Large intestine (tissue), 3 donors: ENCODE data around the gene TGIF2. TPM values are rescaled to one million over a fixed set of nuclear protein-coding genes. Genes with fewer than 3 reads are reported as not detected.
A peak's percentile ranks its signal among the peaks of the same experiment; 100 is the strongest.

Source experiments
- DNase-seq, 2 donors: peaks; one replicate each; pipeline versions ENCODE4 v3.0.0 to v3.0.0-alpha.2; 2013
- H3K27ac ChIP-seq: one replicate; pipeline ENCODE4 v1.5.1; 2013; ENCODE audit warnings: low read length
- H3K27me3 ChIP-seq: 2 replicates; pipeline ENCODE4 v1.6.1; 2013; ENCODE audit warnings: low read length; ENCODE audit not compliant: control insufficient read depth, insufficient read depth
- H3K36me3 ChIP-seq: 2 replicates; pipeline ENCODE4 v1.6.1; 2013; ENCODE audit warnings: low read length; ENCODE audit not compliant: control insufficient read depth, insufficient read depth
- H3K4me1 ChIP-seq: one replicate; pipeline ENCODE4 v1.6.1; 2013; ENCODE audit warnings: low read length; ENCODE audit not compliant: control insufficient read depth, insufficient read depth
- H3K4me3 ChIP-seq: one replicate; pipeline ENCODE4 v1.5.1; 2013; ENCODE audit warnings: low read length
- H3K9me3 ChIP-seq: one replicate; pipeline ENCODE4 v1.6.1; 2013; ENCODE audit warnings: mild to moderate bottlenecking, low read depth, low read length, moderate library complexity; ENCODE audit not compliant: control insufficient read depth
- WGBS: methylation state at CpG from one replicate; pipeline ENCODE4 v1.1.5; 2013; ENCODE audit warnings: low lambda C conversion rate; ENCODE audit not compliant: insufficient coverage; 5-methylcytosine and 5-hydroxymethylcytosine counted together
- polyA plus RNA-seq: library from polyadenylated mRNA; unstranded; fragments of 120-200 nt; gene quantifications from one replicate; pipeline ENCODE4 v1.2.1, GENCODE V29; 2013

TGIF2 gene
- polyA plus RNA-seq, 1 donor = 42.0 TPM

- peak overlapping the region; percentile 91 for H3K27ac ChIP-seq
- H3K4me1 ChIP-seq = peaks cover 56% of the 10 kb centered on the region
- peak; percentile 23 to 62 for DNase-seq
- peaks cover 41% of the 10 kb centered on the region for H3K36me3 ChIP-seq
- H3K4me3 ChIP-seq = no peak overlapping the region
- WGBS = 100% methylated on average over 1 of the region's 15 CpGs
- no peaks in the 10 kb centered on the region for H3K27me3 ChIP-seq
- H3K9me3 ChIP-seq = no peaks in the 10 kb centered on the region
Measured at GRCh38 chr20:36578356-36579041, 5.1 kb downstream of the TGIF2 start.

- DNase-seq = peak; percentile 90 to 95
- H3K27me3 ChIP-seq = no peaks in the 10 kb centered on the region
- H3K4me3 ChIP-seq = no peak overlapping the region
- H3K36me3 ChIP-seq = peaks cover 45% of the 10 kb centered on the region
- peaks cover 61% of the 10 kb centered on the region for H3K4me1 ChIP-seq
- no peaks in the 10 kb centered on the region for H3K9me3 ChIP-seq
- H3K27ac ChIP-seq = peak overlapping the region; percentile 91
- WGBS = 29% methylated on average over 1 of the region's 2 CpGs
Measured at GRCh38 chr20:36579996-36580545, 6.7 kb downstream of the TGIF2 start.

GRCh38 chr20:36582322-36582721 is 8.9 kb downstream of the TGIF2 start:
- no CpG with 5 or more reads among the region's 4 CpGs for WGBS
- peaks cover 46% of the 10 kb centered on the region for H3K4me1 ChIP-seq
- no peaks in the 10 kb centered on the region for H3K9me3 ChIP-seq
- peaks cover 58% of the 10 kb centered on the region for H3K36me3 ChIP-seq
- no peaks in the 10 kb centered on the region for H3K27me3 ChIP-seq
- no peak for DNase-seq
- H3K27ac ChIP-seq = no peak overlapping the region
- no peak overlapping the region for H3K4me3 ChIP-seq

DNA sequence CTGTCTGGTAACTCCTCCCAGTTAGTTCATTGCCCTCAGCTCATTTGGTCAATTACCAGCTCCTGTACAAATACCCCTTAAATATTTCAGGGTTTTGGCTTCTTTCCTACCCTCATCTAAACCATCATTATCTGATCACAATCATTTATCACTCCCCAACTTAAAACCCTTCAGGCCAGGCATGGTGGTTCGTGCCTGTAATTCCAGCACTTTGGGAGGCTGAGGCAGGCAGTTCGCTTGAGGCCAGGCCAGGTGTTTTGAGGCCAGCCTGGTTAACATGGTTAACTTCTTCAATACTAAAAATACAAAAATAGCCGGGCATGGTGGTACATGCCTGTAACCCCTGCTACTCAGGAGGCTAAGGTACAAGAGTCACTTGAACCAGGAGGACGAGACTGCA is 9.4 kb downstream of the TGIF2 start:
- WGBS = no CpG with 5 or more reads among the region's 4 CpGs
- Histone ChIP-seq H3K4me1 (peaks cover 44% of the 10 kb centered on the region), H3K9me3 (no peaks in the 10 kb centered on the region), H3K27ac (peak overlapping the region; percentile 0), H3K27me3 (no peaks in the 10 kb centered on the region), H3K4me3 (no peak overlapping the region), H3K36me3 (peaks cover 60% of the 10 kb centered on the region)
- no peak for DNase-seq

- H3K9me3 ChIP-seq = no peaks in the 10 kb centered on the region
- peak; percentile 69 to 84 for DNase-seq
- H3K4me1 ChIP-seq = peaks cover 32% of the 10 kb centered on the region
- H3K4me3 ChIP-seq = no peak overlapping the region
- no CpG with 5 or more reads among the region's 2 CpGs for WGBS
- no peaks in the 10 kb centered on the region for H3K27me3 ChIP-seq
- peak overlapping the region; percentile 86 for H3K27ac ChIP-seq
- H3K36me3 ChIP-seq = peaks cover 56% of the 10 kb centered on the region
Measured at GRCh38 chr20:36584018-36584481, 10.7 kb downstream of the TGIF2 start.

- DNase-seq = no peak
- Histone ChIP-seq H3K4me3 (no peak overlapping the region), H3K4me1 (peaks cover 19% of the 10 kb centered on the region), H3K27ac (no peak overlapping the region), H3K27me3 (no peaks in the 10 kb centered on the region), H3K36me3 (peaks cover 53% of the 10 kb centered on the region), H3K9me3 (no peaks in the 10 kb centered on the region)
- no CpG with 5 or more reads among the region's 8 CpGs for WGBS
Measured at GRCh38 chr20:36585410-36586125, 12.2 kb downstream of the TGIF2 start.

DNA sequence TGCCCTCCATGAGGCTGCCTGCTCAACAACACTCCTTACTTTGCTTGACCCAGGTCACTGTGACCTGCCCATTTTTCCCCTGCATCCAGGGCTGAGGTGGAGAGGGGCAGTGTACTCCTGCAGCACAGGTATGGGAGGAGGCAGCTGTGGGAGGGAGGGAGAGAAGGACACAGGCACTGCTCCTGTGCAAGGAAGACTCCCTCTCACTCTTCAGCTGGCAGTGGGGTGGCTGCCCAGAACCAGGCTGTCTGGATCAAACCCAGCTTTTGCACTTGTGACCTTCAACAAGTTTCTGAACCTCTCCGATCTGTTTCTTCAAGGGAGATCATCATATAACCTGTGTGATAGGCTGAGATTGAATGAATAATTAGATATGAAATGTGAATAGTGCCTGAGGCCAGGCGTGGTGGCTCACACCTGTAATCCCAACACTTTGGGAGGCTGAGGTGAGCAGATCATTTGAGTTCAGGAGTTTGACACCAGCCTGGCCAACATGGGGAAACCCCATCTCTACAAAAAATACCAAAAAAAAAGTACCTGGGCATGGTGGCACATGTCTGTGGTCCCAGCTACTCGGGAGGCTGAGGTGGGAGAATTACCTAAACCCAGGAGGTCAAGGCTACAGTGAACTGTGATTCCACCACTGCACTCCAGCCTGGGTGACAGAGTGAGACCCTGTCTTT is 14.1 kb downstream of the TGIF2 start:
- Histone ChIP-seq H3K27ac (no peak overlapping the region), H3K4me1 (peaks cover 10% of the 10 kb centered on the region), H3K36me3 (peaks cover 57% of the 10 kb centered on the region), H3K9me3 (no peaks in the 10 kb centered on the region), H3K4me3 (no peak overlapping the region), H3K27me3 (no peaks in the 10 kb centered on the region)
- no CpG with 5 or more reads among the region's 3 CpGs for WGBS
- no peak for DNase-seq

DNA sequence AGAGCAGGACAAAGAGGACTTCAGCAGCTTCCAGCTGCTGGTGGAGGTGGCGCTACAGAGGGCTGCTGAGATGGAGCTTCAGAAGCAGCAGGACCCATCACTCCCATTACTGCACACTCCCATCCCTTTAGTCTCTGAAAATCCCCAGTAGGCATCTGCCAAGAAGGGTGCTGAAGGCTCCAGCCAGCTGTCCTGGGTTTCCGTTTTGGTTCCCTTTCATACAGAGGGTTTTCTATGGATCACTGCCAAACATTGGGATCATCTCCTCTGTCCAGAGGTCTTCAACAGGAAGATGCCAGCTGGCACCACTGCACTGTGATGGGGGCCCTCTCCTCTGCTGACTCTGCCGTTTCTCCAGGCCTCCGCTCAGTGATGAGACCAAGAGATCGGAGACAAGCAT is 17.9 kb downstream of the TGIF2 start:
- DNase-seq = no peak
- WGBS = no CpG with 5 or more reads among the region's 5 CpGs
- Histone ChIP-seq H3K9me3 (no peaks in the 10 kb centered on the region), H3K27me3 (no peaks in the 10 kb centered on the region), H3K4me1 (no peaks in the 10 kb centered on the region), H3K36me3 (peaks cover 58% of the 10 kb centered on the region), H3K27ac (no peak overlapping the region), H3K4me3 (no peak overlapping the region)

- Histone ChIP-seq H3K27me3 (no peaks in the 10 kb centered on the region), H3K36me3 (peaks cover 52% of the 10 kb centered on the region), H3K9me3 (no peaks in the 10 kb centered on the region), H3K27ac (no peak overlapping the region), H3K4me3 (no peak overlapping the region), H3K4me1 (no peaks in the 10 kb centered on the region)
- peak; percentile 29 to 42 for DNase-seq
- 63% methylated on average over 2 of the region's 9 CpGs for WGBS
Measured at GRCh38 chr20:36591854-36592641, 18.7 kb downstream of the TGIF2 start.
